GM12874 (cell line): ENCODE results near the gene PAX2.

Experiments
- TF ChIP-seq, protein P1 (sequence below): IDR thresholded peaks from 2 replicates; pipeline ENCODE4 v1.5.1; 2011; ENCODE audit warnings: low read depth, mild to moderate bottlenecking, control low read depth, low read length, moderate library complexity; ENCODE audit not compliant: insufficient read depth

PAX2 gene

GRCh38 chr10:100709146-100710082, 36.0 kb upstream of the PAX2 start:
- TF ChIP-seq, protein P1, sequence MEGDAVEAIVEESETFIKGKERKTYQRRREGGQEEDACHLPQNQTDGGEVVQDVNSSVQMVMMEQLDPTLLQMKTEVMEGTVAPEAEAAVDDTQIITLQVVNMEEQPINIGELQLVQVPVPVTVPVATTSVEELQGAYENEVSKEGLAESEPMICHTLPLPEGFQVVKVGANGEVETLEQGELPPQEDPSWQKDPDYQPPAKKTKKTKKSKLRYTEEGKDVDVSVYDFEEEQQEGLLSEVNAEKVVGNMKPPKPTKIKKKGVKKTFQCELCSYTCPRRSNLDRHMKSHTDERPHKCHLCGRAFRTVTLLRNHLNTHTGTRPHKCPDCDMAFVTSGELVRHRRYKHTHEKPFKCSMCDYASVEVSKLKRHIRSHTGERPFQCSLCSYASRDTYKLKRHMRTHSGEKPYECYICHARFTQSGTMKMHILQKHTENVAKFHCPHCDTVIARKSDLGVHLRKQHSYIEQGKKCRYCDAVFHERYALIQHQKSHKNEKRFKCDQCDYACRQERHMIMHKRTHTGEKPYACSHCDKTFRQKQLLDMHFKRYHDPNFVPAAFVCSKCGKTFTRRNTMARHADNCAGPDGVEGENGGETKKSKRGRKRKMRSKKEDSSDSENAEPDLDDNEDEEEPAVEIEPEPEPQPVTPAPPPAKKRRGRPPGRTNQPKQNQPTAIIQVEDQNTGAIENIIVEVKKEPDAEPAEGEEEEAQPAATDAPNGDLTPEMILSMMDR: no peak

GRCh38 chr10:100710151-100710871, 35.1 kb upstream of the PAX2 start:
- TF ChIP-seq, protein P1: no peak

GRCh38 chr10:100713049-100713858, 32.1 kb upstream of the PAX2 start:
- TF ChIP-seq, protein P1: no peak

DNA sequence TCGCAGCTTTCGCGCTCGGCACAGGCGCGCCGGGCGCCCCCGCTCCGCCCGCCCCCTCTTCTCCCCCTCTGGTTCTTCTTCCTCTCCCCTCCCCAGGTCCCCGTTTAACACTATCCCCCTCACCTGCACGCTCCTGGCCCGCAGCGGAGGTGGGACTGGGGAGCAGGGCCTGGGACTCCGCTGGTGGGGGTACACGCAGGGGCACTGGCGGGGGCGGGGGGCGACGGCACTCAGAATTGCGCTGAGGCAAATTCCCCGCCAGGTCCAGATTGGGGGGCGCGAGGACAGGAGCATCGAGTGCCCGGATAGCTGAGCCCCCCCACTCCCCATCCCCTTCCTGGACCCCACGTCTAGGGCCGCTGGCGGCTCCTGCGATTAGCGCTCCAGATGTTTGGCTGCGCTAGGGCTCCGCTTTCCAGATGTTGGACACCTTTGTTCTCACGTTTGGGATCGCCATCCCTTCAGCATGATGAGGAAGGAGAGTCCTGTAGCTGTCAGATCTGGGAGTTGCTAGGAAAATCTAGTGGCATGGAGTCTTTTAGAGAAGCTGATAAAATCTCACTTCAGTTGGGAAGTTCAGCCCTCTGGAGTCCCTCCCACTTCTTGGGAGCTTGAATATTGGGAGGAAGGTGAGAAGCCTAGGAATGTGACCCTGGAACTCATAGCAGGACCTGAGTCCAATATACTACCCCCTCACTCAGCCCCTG, 31.4 kb upstream of the PAX2 start:
- TF ChIP-seq, protein P1: no peak

GRCh38 chr10:100714566-100714950, 30.8 kb upstream of the PAX2 start:
- TF ChIP-seq, protein P1: no peak

- TF ChIP-seq, protein P1: no peak
These were observed 30.3 kb upstream of the PAX2 start for GRCh38 chr10:100715101-100715444.
